ENCODE measurements around the gene SFMBT1.

GRCh38 chr3:53038679-53039375 lies 7.0 kb downstream of the SFMBT1 start:
- TF ChIP-seq EZH2 (IDR thresholded peaks at IDR 0.05; ENCODE audit: borderline replicate concordance, low read length) = no peak
- TF ChIP-seq, protein P1, sequence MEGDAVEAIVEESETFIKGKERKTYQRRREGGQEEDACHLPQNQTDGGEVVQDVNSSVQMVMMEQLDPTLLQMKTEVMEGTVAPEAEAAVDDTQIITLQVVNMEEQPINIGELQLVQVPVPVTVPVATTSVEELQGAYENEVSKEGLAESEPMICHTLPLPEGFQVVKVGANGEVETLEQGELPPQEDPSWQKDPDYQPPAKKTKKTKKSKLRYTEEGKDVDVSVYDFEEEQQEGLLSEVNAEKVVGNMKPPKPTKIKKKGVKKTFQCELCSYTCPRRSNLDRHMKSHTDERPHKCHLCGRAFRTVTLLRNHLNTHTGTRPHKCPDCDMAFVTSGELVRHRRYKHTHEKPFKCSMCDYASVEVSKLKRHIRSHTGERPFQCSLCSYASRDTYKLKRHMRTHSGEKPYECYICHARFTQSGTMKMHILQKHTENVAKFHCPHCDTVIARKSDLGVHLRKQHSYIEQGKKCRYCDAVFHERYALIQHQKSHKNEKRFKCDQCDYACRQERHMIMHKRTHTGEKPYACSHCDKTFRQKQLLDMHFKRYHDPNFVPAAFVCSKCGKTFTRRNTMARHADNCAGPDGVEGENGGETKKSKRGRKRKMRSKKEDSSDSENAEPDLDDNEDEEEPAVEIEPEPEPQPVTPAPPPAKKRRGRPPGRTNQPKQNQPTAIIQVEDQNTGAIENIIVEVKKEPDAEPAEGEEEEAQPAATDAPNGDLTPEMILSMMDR (IDR thresholded peaks at IDR 0.05; ENCODE audit: low read length) = no peak
